DOHH2 (cell line): ENCODE data around the gene ELAVL4.

Source experiments
- CTCF ChIP-seq: fragments of 200-600 bp; sonication (generic); IDR thresholded peaks from one replicate; pipeline ENCODE4 v1.5.1; 2014; ENCODE audit warnings: antibody characterized with exemption, mild to moderate bottlenecking, low read depth, low read length; ENCODE audit not compliant: poor library complexity, severe bottlenecking
- EZH2phosphoT487 ChIP-seq: fragments of 200-600 bp; sonication (generic); IDR thresholded peaks from 2 replicates; pipeline ENCODE4 v1.6.1; 2017; ENCODE audit warnings: borderline replicate concordance, mild to moderate bottlenecking, antibody characterized with exemption, low read length, moderate library complexity, mixed read lengths

DNA sequence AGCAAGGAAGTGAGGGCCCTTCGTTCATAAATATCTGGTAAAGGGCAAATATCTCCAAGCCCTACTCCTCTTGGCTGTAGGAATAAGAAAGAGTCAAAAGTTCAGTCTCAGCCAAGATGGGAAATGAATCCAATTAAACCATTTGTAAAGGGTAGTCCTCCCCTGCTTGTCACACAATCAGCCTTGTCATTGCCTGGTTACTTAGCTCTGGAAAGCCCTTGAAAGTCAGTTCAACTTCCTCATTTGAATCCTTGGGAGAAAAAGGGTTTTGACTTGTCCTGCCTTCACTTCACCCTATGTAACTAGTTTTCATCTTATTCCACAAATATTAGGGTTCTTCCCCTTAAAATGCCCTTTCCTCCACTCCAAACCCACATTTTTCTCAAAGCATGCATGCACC, 100.0 kb downstream of the ELAVL4 start:
- TF ChIP-seq CTCF: no peak
- TF ChIP-seq EZH2phosphoT487: no peak
